Endothelial cell of umbilical vein (primary cell): ENCODE results near the gene CTSL. TPM values are rescaled to one million over a fixed set of nuclear protein-coding genes. Genes with fewer than 3 reads are reported as not detected.

ENCODE experiments used
- BruUV-seq: library from RNA; stranded (reverse); fragments of 400-500 nt; replicated peaks from 2 replicates; lab custom pipeline; 2021; lab: Mats Ljungman, UMichigan
- CTCF ChIA-PET: fragments of 300-600, 350-600 bp; sonication (Branson Sonifier 250); formaldehyde crosslinking; loops from one replicate; lab custom pipeline; 2021; ENCODE audit warnings: antibody characterized with exemption, inconsistent platforms; lab: Charles Lee
- POLR2A ChIA-PET: fragments of 300-600, 350-600 bp; sonication (Branson Sonifier 250); formaldehyde crosslinking; loops from one replicate; lab custom pipeline; 2021; ENCODE audit warnings: antibody characterized with exemption, inconsistent platforms; lab: Charles Lee
- DNase-seq: peaks from one replicate; pipeline ENCODE4 v3.0.0-alpha.2; 2011; ENCODE audit warnings: low read depth, low spot score
- FAIRE-seq: peaks from 2 replicates; lab custom pipeline; 2011; peaks lifted over from hg19 to GRCh38; lab: Jason Lieb, UNC
- H2AFZ ChIP-seq: 2 replicates; pipeline ENCODE4 v1.6.0; 2012; ENCODE audit warnings: low read depth, low read length, control low read depth, inconsistent platforms
- H3K27ac ChIP-seq: 2 replicates; pipeline ENCODE4 v1.5.1; 2011; ENCODE audit warnings: low read depth, mild to moderate bottlenecking, control low read depth, low read length, moderate library complexity; ENCODE audit not compliant: insufficient read depth
- H3K27me3 ChIP-seq, 2 experiments: 2 replicates each; pipeline versions ENCODE4 v1.6.0 to v1.6.1; 2011; ENCODE audit warnings: low read length in 2 of 2, mixed read lengths in 1 of 2; ENCODE audit not compliant: control insufficient read depth in 2 of 2, insufficient read depth in 2 of 2
- H3K36me3 ChIP-seq, 2 experiments: 2 replicates in 1 of 2; 3 replicates in 1 of 2; pipeline ENCODE4 v1.5.1; 2011; ENCODE audit warnings: low read length in 2 of 2, mild to moderate bottlenecking in 1 of 2, moderate library complexity in 1 of 2; ENCODE audit not compliant: control insufficient read depth in 2 of 2, insufficient read depth in 2 of 2; ENCODE audit errors: extremely low read depth in 1 of 2
- H3K4me1 ChIP-seq: 3 replicates; pipeline ENCODE4 v1.5.1; 2011; ENCODE audit warnings: mild to moderate bottlenecking, low read length; ENCODE audit not compliant: control insufficient read depth, insufficient read depth; ENCODE audit errors: extremely low read depth
- H3K4me2 ChIP-seq: 2 replicates; pipeline ENCODE4 v1.6.1; 2011; ENCODE audit warnings: low read length, control low read depth, mixed read lengths; ENCODE audit not compliant: insufficient read depth
- H3K4me3 ChIP-seq, 3 experiments: fragments of 200-600 bp in 1 of 3; sonication (generic), shearing (Covaris generic) in 1 of 3; replicated peaks in 1 of 3; 2 replicates each; pipeline ENCODE4 v1.5.1; 2011 to 2016; ENCODE audit warnings: control low read depth in 3 of 3, low read length in 3 of 3, mild to moderate bottlenecking in 2 of 3, inconsistent platforms in 1 of 3, low read depth in 1 of 3, moderate library complexity in 1 of 3; ENCODE audit not compliant: insufficient read depth in 1 of 3
- H3K79me2 ChIP-seq: 2 replicates; pipeline ENCODE4 v1.6.0; 2012; ENCODE audit warnings: low read length, inconsistent platforms; ENCODE audit not compliant: control insufficient read depth, insufficient read depth
- H3K9ac ChIP-seq: replicated peaks from 2 replicates; pipeline ENCODE3; 2011; ENCODE audit warnings: low read length, control low read depth; ENCODE audit not compliant: insufficient read depth; ENCODE audit errors: extremely low read depth
- H3K9me1 ChIP-seq: replicated peaks from 3 replicates; pipeline ENCODE4 v1.6.0; 2011; ENCODE audit warnings: mild to moderate bottlenecking, low read length; ENCODE audit not compliant: control insufficient read depth, insufficient read depth; ENCODE audit errors: extremely low read depth
- H3K9me3 ChIP-seq: replicated peaks from 2 replicates; pipeline ENCODE4 v1.5.1; 2012; ENCODE audit warnings: low read length, inconsistent platforms; ENCODE audit not compliant: control insufficient read depth, insufficient read depth
- H4K20me1 ChIP-seq: replicated peaks from 2 replicates; pipeline ENCODE3; 2011; ENCODE audit warnings: mild to moderate bottlenecking, low read length; ENCODE audit not compliant: control insufficient read depth, insufficient read depth; ENCODE audit errors: extremely low read depth
- CTCF ChIP-seq, 2 donors: IDR thresholded peaks; 1 replicate in 1 of 2; 2 replicates in 1 of 2; pipeline ENCODE4 v1.5.1; 2011; ENCODE audit warnings: low read length in 2 of 2, mild to moderate bottlenecking in 2 of 2, moderate library complexity in 2 of 2, control low read depth in 1 of 2, inconsistent platforms in 1 of 2, low read depth in 1 of 2; ENCODE audit not compliant: insufficient read depth in 1 of 2; ENCODE audit errors: extremely low read depth in 1 of 2
- EZH2 ChIP-seq: IDR thresholded peaks from 2 replicates; pipeline ENCODE4 v1.6.1; 2012; ENCODE audit warnings: borderline replicate concordance, low read depth, mild to moderate bottlenecking, moderate library complexity, low read length, inconsistent platforms; ENCODE audit not compliant: severe bottlenecking
- FOS ChIP-seq: IDR thresholded peaks from 2 replicates; pipeline ENCODE4 v1.6.1; 2011; ENCODE audit warnings: mild to moderate bottlenecking, low read length, moderate library complexity, borderline replicate concordance; ENCODE audit not compliant: insufficient read depth
- GATA2 ChIP-seq: IDR thresholded peaks from 2 replicates; pipeline ENCODE4 v1.7.0; 2011; ENCODE audit warnings: low read depth, mild to moderate bottlenecking, moderate library complexity, mixed read lengths, low read length; ENCODE audit not compliant: insufficient read length, insufficient read depth
- JUN ChIP-seq: IDR thresholded peaks from 2 replicates; pipeline ENCODE4 v1.6.1; 2011; ENCODE audit warnings: borderline replicate concordance, low read depth; ENCODE audit not compliant: insufficient read length, insufficient read depth
- MAX ChIP-seq: IDR thresholded peaks from 2 replicates; pipeline ENCODE4 v1.6.1; 2011; ENCODE audit not compliant: insufficient read depth, insufficient read length
- MYC ChIP-seq: IDR thresholded peaks from one replicate; pipeline ENCODE4 v1.6.1; 2011; ENCODE audit warnings: mild to moderate bottlenecking, low read depth, low read length
- POLR2A ChIP-seq: IDR thresholded peaks from 2 replicates; pipeline ENCODE4 v1.6.1; 2012; ENCODE audit warnings: low read depth, mild to moderate bottlenecking, control low read depth, low read length
- POLR2AphosphoS5 ChIP-seq: IDR thresholded peaks from 2 replicates; pipeline ENCODE4 v1.6.1; 2012; ENCODE audit warnings: low read depth, mild to moderate bottlenecking, control low read depth, low read length, moderate library complexity; ENCODE audit not compliant: insufficient read depth
- dilution Hi-C: fragments of 300-500 bp; cut with MboI; formaldehyde crosslinking; loops from one replicate; pipeline ENCODE4 v1.15.0; 2019; ENCODE audit warnings: low sequenced_read_pairs; ENCODE audit not compliant: extremely low pct_ligation_motif_present
- intact Hi-C: fragments of 100-400 bp; cut with micrococcal nuclease; formaldehyde crosslinking; loops from one replicate; pipeline ENCODE4 v1.10.0; 2022
- polyA plus RNA-seq, 4 experiments: library from polyadenylated mRNA; depleted of rRNA in 3 of 4; stranded (reverse) in 3 of 4; unstranded in 1 of 4; fragments of >200 nt; gene quantifications; 2 replicates each; pipeline versions ENCODE4 v1.2.1 to v1.2.3, GENCODE V29; 2011 to 2012; ENCODE audit warnings: missing spikeins in 1 of 4
- total RNA-seq: library from RNA; stranded (reverse); gene quantifications from 2 replicates; pipeline ENCODE4 v1.2.3, GENCODE V29; 2021

CTSL gene
- total and polyA plus RNA-seq, 2 donors (not counting 3 experiments of a cell fraction or from before 2014, with no cell fraction given) = 98.4 to 107 TPM

- H3K9me1 ChIP-seq = no peaks in the 10 kb centered on the region
- no TSS peak for BruUV-seq
- H4K20me1 ChIP-seq = no peaks in the 10 kb centered on the region
- H3K4me2 ChIP-seq = no peak overlapping the region
- intact Hi-C loops = no loop called here
- peaks cover 10 to 50% of the 10 kb centered on the region in 2 experiments for H3K36me3 ChIP-seq
- no peaks in the 10 kb centered on the region for H3K4me1 ChIP-seq
- H2AFZ ChIP-seq = no peak overlapping the region
- DNase-seq (no peak), FAIRE-seq (no peak)
- H3K9ac ChIP-seq = no peak overlapping the region
- ChIA-PET CTCF (interaction anchor here (1.0 kb wide), 1 partner anchor 17 kb away, joined by 3 read pairs; no protein-coding TSS in a partner anchor), POLR2A (no interaction called here)
- H3K27ac ChIP-seq = no peak overlapping the region
- TF ChIP-seq POLR2A = no peak
- TF ChIP-seq MYC = no peak
- TF ChIP-seq JUN = no peak
- no peak for TF ChIP-seq EZH2
- no peak for TF ChIP-seq POLR2AphosphoS5
- no peaks in the 10 kb centered on the region for H3K79me2 ChIP-seq
- dilution Hi-C loops = no loop called here
- H3K4me3 ChIP-seq = no peak overlapping the region
- H3K9me3 ChIP-seq = no peaks in the 10 kb centered on the region
- H3K27me3 ChIP-seq = no peaks in the 10 kb centered on the region
Observed at GRCh38 chr9:87701931-87702421, 23.9 kb upstream of the CTSL start.

- H3K9ac ChIP-seq = no peak overlapping the region
Observed at GRCh38 chr9:87702921-87703320, 23.0 kb upstream of the CTSL start.

More at GRCh38 chr9:87702921-87703320, 23.0 kb upstream of the CTSL start:
- H3K36me3 ChIP-seq = peaks cover 12 to 49% of the 10 kb centered on the region in 2 experiments
- no TSS peak for BruUV-seq
- dilution Hi-C loops = no loop called here
- no peaks in the 10 kb centered on the region for H3K4me1 ChIP-seq
- H3K4me3 ChIP-seq = no peak overlapping the region
- intact Hi-C loops = no loop called here
- H3K9me1 ChIP-seq = no peaks in the 10 kb centered on the region
- no peak for TF ChIP-seq GATA2
- TF ChIP-seq JUN = no peak
- no peak for TF ChIP-seq FOS
- TF ChIP-seq MAX = no peak
- TF ChIP-seq EZH2 = no peak
- TF ChIP-seq POLR2AphosphoS5 = no peak
- TF ChIP-seq POLR2A = no peak
- no peak for TF ChIP-seq MYC
- no peak for TF ChIP-seq CTCF (IDR thresholded peaks at IDR 0.05; ENCODE audit: extremely low read depth in 1 of 2, insufficient read depth in 1 of 2, low read depth in 1 of 2, low read length in 2 of 2)
- no peaks in the 10 kb centered on the region for H3K9me3 ChIP-seq
- no peak for FAIRE-seq
- no peak overlapping the region for H2AFZ ChIP-seq
- no peak for DNase-seq
- CTCF ChIA-PET = no interaction called here
- H3K4me2 ChIP-seq = no peak overlapping the region
- H3K27me3 ChIP-seq = no peaks in the 10 kb centered on the region
- no peak overlapping the region for H3K27ac ChIP-seq
- no peaks in the 10 kb centered on the region for H4K20me1 ChIP-seq
- no peaks in the 10 kb centered on the region for H3K79me2 ChIP-seq
- POLR2A ChIA-PET = no interaction called here
